NCI-H2196 treated with DMSO at 0.1 percent for 48 hours (cell line): ENCODE data around the gene ADCY5.
A peak's percentile ranks its signal among the peaks of the same experiment; 100 is the strongest.

Experiments
- DNase-seq: peaks from one replicate; lab custom pipeline; 2025; ENCODE audit not compliant: unreplicated experiment; lab: John Stamatoyannopoulos, UW

ADCY5 gene

DNA sequence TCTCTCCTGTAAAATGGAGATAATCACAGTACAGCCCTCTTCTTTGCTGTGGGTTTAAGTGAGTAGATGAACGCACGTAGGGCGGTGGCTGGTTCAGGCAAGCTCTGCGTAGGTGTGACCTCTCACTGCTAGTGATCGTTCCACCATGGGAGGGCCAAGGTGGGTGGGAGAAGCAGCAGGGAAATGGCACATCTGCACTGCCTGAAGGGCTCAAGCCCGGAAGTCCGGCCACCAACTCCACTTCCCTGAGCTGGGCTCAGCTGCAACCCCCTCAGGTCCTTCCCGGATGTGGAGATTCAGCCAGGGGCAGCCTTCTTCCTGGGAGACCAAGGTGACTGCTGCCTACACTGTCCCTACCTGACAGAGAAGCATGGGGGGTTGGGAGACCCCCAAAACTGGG, 102.9 kb downstream of the ADCY5 start:
- no peak for DNase-seq

- DNase-seq, result no peak
These were observed 103.8 kb downstream of the ADCY5 start for GRCh38 chr3:123344907-123345594.

- DNase-seq, result no peak
These were observed 104.5 kb downstream of the ADCY5 start for GRCh38 chr3:123344175-123344906.

DNA sequence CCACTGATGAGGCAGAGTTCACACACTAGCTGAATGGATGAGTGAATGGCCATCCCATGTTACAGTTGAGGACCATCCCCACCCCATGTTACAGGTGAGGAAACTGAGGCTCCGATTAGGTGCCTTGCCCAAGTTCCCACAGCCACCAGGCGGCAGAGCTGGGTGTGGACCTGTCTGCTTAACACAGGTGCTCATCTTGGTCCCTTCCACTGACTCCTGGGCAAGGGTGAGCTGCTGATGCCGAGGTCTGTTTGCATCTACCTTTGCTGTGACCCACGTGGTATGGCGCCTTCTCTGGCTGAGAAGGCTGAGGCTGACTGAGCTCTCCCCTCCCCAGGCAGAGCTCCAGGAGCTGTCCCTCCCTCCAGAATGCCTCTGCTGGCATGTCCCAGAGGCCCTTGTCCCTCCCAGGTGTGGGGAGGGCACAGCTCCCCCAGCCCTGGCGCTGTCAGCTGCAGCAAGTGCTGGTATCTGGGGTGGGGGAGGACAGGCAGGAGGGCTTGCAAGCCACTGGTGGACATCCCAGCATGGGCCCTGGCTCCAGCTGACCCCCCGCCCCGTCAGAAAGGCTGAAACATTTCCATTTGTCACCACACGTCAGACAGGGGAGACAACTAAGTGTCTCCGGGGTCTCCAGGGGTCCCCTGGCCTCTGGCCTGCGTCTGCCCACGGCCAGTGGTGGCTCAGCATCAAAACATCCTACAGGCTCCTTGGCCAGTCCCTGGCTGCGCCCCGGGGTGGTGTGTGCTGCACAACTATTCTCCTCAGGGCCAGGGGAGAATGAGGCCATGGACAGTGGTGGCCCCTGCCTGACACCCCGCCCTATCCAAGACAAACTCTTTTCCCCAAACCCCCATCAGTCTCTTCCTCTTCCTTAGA, 105.4 kb downstream of the ADCY5 start:
- no peak for DNase-seq

GRCh38 chr3:123342631-123343080, 106.2 kb downstream of the ADCY5 start:
- DNase-seq, result no peak

GRCh38 chr3:123341871-123342630, 106.8 kb downstream of the ADCY5 start:
- DNase-seq, result no peak

- no peak for DNase-seq
These were observed 108.6 kb downstream of the ADCY5 start for GRCh38 chr3:123340336-123340735.

DNA sequence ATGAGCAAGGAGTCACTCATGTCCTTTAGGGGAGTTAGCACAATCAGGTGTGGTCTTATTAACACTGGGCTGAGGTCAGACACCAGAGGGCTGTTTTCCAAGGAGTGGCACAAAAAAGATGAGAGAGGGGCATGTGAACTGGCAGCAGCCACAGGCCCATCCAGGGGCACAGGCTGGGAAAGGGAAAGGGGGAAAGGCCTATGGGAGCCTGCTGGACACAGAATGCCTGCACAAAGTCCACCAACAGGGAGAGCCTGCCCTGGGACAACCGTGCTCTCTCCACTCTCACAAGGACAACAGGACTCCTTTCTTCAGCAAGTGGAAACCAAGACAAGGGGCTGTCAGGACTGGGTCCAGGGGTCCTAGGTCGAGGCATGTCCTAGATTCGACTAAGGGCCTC, 109.6 kb downstream of the ADCY5 start:
- no peak for DNase-seq

GRCh38 chr3:123338620-123339061, 110.2 kb downstream of the ADCY5 start:
- DNase-seq, result no peak

DNA sequence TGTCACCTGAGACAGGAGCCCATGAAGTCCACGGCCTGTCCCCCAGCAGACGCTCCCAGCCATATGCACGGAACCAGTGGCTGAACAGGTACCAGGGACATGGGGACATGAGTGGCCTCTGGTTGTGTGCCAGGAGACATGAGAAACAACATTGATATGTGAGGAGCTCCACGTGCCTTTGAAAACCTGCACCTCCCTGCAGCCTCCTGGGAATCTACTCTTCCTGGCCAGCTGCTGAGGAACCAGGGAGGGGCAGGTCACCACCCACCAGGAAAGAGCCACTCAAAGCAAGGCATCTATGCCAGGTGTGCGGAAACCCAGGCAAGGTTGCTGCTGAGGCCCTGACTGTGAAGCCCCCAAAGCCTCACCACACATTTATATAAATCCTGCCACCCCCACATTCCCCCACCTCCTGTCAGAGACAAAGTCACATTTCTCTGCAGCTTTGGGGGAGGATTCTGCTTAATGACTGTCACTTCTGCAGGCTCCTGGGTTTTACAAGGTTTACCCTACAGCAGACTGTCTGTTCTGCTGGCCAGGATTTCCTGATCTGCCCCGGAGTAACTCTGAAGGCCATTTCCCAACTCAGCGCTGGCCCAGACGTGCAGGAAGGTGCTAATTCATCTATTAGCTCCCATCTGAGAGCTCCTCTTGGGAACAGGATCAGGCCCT, 110.8 kb downstream of the ADCY5 start:
- DNase-seq, result peak; percentile 21

GRCh38 chr3:123337226-123337625, 111.7 kb downstream of the ADCY5 start:
- DNase-seq, result no peak

DNA sequence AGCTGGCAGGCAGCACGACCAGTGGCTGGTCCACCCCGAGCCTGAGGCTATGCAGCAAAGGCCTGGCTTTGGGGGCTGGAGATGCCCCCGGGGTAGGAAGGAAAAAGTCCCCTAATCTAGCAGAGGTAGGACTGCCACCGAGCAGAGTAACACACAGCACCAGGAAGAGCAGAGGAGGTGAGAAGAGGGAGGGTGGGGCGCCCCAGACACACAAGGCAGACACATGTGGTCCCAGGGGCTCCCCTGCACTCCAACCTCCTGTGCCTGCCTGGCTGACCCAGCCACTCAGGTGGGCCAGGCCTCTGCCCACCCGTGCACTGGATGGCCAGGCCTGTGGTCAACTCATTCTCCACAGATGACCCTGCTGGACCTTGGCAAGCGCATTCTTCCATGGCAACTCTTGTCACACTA, 112.4 kb downstream of the ADCY5 start:
- no peak for DNase-seq

DNA sequence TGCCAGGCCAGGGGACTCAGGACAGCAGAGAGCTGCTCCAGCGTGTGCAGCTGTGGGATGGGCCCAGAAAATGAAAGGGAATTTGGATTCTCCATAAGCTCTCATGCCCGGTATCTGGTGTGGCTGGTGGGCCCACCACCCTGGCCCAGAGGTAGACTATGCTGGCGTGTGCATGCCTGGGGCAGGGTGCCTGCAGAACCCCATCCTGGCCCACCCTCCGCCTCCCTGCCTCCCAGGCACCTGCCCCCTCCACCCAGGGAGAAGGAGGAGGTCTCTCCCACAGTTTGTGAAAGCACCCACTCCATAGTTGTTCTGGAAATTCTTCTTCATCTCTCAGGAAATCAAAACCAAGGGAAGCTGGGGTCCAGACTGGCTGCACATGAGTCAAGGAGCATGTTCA, 112.9 kb downstream of the ADCY5 start:
- no peak for DNase-seq

- no peak for DNase-seq
These were observed 113.8 kb downstream of the ADCY5 start for GRCh38 chr3:123335007-123335670.

GRCh38 chr3:123334056-123334455, 114.8 kb downstream of the ADCY5 start:
- no peak for DNase-seq

GRCh38 chr3:123333401-123333800, 115.5 kb downstream of the ADCY5 start:
- DNase-seq, result no peak

DNA sequence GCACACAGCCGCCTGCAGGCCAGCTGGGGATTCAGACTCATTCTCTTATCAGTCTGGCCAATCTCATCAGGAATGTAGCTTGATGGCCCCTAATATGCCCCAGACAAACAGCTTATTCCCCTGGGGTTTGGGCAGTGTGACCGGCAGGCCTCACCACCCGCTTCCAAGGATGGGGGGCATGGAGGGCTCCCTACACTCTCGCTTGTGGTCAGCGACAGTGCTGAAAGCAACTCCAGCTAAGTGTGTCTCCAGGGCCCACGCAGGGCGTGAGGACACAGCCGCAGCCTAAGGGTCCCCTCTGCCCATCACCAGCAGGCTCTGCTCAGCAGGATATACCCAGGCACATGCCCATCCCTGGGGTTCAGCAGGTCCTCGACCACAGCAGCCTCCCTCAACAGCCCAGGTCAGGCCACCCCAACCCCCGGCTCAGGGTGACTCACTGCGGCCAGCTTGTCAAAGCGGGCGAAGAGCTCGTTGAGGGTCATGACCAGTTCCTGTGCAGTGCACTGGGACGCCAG, 116.7 kb downstream of the ADCY5 start:
- DNase-seq, result no peak

DNA sequence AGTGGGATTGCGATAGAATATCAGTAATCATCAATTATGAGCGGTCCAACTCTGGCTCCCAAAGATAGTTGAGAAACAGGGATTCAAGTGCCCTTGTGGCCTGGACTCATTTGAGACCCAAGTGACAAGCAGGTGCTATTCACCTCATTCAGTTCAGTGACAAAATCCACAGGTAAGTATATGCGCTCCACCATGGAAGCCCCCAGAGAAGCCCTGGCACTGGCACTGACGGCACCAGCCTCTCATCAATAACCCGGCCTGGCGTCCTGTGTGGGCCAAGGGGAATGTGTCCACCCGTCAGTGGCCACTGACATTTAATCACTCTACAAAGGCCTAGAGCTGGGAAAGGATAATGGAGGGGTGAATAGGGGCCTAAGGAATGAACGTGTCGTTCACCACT, 117.2 kb downstream of the ADCY5 start:
- no peak for DNase-seq

GRCh38 chr3:123331006-123331405, 117.9 kb downstream of the ADCY5 start:
- no peak for DNase-seq
